ENCODE data around the gene BRD4.

BRD4 gene

GRCh38 chr19:15293781-15294491, 38.4 kb downstream of the BRD4 start:
- H3K27ac ChIP-seq (ENCODE audit: low read depth, low read length): peak overlapping the region; percentile 32

GRCh38 chr19:15292847-15293582, 39.3 kb downstream of the BRD4 start:
- peak overlapping the region; percentile 32 for H3K27ac ChIP-seq (ENCODE audit: low read depth, low read length)
- TF ChIP-seq EZH2phosphoT487 (IDR thresholded peaks at IDR 0.05; ENCODE audit: borderline replicate concordance, low read length) (no peak), CTCF (IDR thresholded peaks at IDR 0.05; ENCODE audit: low read depth, low read length, poor library complexity, severe bottlenecking) (no peak)
- H3K36me3 ChIP-seq (ENCODE audit: control insufficient read depth, low read length): peaks cover 26% of the 10 kb centered on the region
- H3F3A ChIP-seq (ENCODE audit: control insufficient read depth, insufficient read depth): peaks cover 11% of the 10 kb centered on the region
- peaks cover 93% of the 10 kb centered on the region for H3K4me1 ChIP-seq (ENCODE audit: control insufficient read depth, low read length)
- H4K20me1 ChIP-seq (ENCODE audit: control insufficient read depth, insufficient read depth, low read depth, low read length): peaks cover 62% of the 10 kb centered on the region
- H3K9me2 ChIP-seq (replicated peaks; ENCODE audit: control insufficient read depth, low read length): no peaks in the 10 kb centered on the region
- H3K4me2 ChIP-seq (ENCODE audit: low read length): peak overlapping the region; percentile 51
- H3K79me2 ChIP-seq (ENCODE audit: control insufficient read depth, low read length): peaks cover 99% of the 10 kb centered on the region
- no peaks in the 10 kb centered on the region for H3K27me3 ChIP-seq (ENCODE audit: control insufficient read depth, low read length)
- H3K9me3 ChIP-seq (ENCODE audit: control insufficient read depth, insufficient read depth, low read length): no peaks in the 10 kb centered on the region
- H3K4me3 ChIP-seq (ENCODE audit: low read length): peak overlapping the region; percentile 27

More at GRCh38 chr19:15293781-15294491, 38.4 kb downstream of the BRD4 start:
- Histone ChIP-seq H3K9me2 (replicated peaks; ENCODE audit: control insufficient read depth, low read length) (no peaks in the 10 kb centered on the region), H4K20me1 (ENCODE audit: control insufficient read depth, insufficient read depth, low read depth, low read length) (peaks cover 68% of the 10 kb centered on the region), H3K9me3 (ENCODE audit: control insufficient read depth, insufficient read depth, low read length) (no peaks in the 10 kb centered on the region), H3K4me1 (ENCODE audit: control insufficient read depth, low read length) (peaks cover 92% of the 10 kb centered on the region), H3K27me3 (ENCODE audit: control insufficient read depth, low read length) (no peaks in the 10 kb centered on the region), H3K79me2 (ENCODE audit: control insufficient read depth, low read length) (peaks cover 99% of the 10 kb centered on the region), H3K36me3 (ENCODE audit: control insufficient read depth, low read length) (peaks cover 27% of the 10 kb centered on the region), H3K4me3 (ENCODE audit: low read length) (peak overlapping the region; percentile 27), H3K4me2 (ENCODE audit: low read length) (peak overlapping the region; percentile 51), H3F3A (ENCODE audit: control insufficient read depth, insufficient read depth) (0 out of 2 replicates have a peak, but pooled peaks cover 4% of the 10 kb centered on the region)
- TF ChIP-seq CTCF (IDR thresholded peaks at IDR 0.05; ENCODE audit: low read depth, low read length, poor library complexity, severe bottlenecking): no peak
- no peak for TF ChIP-seq EZH2phosphoT487 (IDR thresholded peaks at IDR 0.05; ENCODE audit: borderline replicate concordance, low read length)

GRCh38 chr19:15292140-15292539, 40.2 kb downstream of the BRD4 start:
- Histone ChIP-seq H3K9me3 (ENCODE audit: control insufficient read depth, insufficient read depth, low read length) (no peaks in the 10 kb centered on the region), H3K27me3 (ENCODE audit: control insufficient read depth, low read length) (no peaks in the 10 kb centered on the region), H4K20me1 (ENCODE audit: control insufficient read depth, insufficient read depth, low read depth, low read length) (peaks cover 57% of the 10 kb centered on the region), H3K27ac (ENCODE audit: low read depth, low read length) (peak overlapping the region; percentile 30), H3K79me2 (ENCODE audit: control insufficient read depth, low read length) (peaks cover 99% of the 10 kb centered on the region), H3F3A (ENCODE audit: control insufficient read depth, insufficient read depth) (peaks cover 20% of the 10 kb centered on the region), H3K4me2 (ENCODE audit: low read length) (peak overlapping the region; percentile 53), H3K9me2 (replicated peaks; ENCODE audit: control insufficient read depth, low read length) (no peaks in the 10 kb centered on the region), H3K36me3 (ENCODE audit: control insufficient read depth, low read length) (peaks cover 17% of the 10 kb centered on the region), H3K4me3 (ENCODE audit: low read length) (peak overlapping the region; percentile 15), H3K4me1 (ENCODE audit: control insufficient read depth, low read length) (peaks cover 93% of the 10 kb centered on the region)
- no peak for TF ChIP-seq EZH2phosphoT487 (IDR thresholded peaks at IDR 0.05; ENCODE audit: borderline replicate concordance, low read length)
- no peak for TF ChIP-seq CTCF (IDR thresholded peaks at IDR 0.05; ENCODE audit: low read depth, low read length, poor library complexity, severe bottlenecking)

Measured in DOHH2 (cell line).